AG20443 (cell line): ENCODE results near the gene SLC19A1.
"Not testable (repeated sequence)": the region's sequence is repeated elsewhere in the genome, so short reads cannot be mapped to it uniquely, and the experiment has no call there.

ENCODE experiments used
- DNase-seq: peaks from one replicate; pipeline ENCODE4 v3.0.0; 2012; ENCODE audit warnings: low spot score, mixed read lengths

The SLC19A1 gene

DNA sequence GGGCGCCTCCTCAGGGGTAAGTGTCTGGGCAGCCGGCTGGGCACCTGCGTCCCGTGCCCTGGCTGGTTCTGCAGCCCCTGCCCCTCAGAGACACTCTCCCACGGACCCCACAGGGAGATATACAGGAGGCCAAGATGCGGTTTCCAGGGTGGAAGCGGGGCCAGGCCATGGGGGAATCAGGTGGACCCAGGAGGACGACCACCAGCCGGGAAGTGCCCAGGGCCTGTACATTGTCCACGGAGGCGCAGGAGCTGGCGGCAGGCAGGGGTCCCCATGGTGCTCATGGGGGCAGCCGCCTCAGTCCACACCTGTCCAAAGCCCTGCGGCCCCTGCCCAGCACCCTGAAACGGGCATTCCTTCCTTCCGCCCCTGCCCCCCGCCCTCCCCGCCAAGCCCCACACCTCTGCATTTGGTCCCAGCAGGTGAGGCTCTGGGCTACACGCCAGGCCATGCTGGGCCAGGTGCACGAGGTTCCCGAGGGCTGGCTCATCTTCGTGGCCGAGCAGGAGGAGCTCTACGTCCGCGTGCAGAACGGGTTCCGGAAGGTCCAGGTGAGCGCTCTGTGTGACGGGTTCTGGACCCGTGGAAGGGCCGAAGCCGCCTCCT, 36.7 kb downstream of the SLC19A1 start:
- DNase-seq, result no peak

GRCh38 chr21:45504516-45505415, 37.5 kb downstream of the SLC19A1 start:
- DNase-seq, result no peak

- no peak for DNase-seq
These were observed 38.2 kb downstream of the SLC19A1 start for GRCh38 chr21:45504021-45504515.

GRCh38 chr21:45503226-45503625, 39.0 kb downstream of the SLC19A1 start:
- DNase-seq, result not testable (repeated sequence)

DNA sequence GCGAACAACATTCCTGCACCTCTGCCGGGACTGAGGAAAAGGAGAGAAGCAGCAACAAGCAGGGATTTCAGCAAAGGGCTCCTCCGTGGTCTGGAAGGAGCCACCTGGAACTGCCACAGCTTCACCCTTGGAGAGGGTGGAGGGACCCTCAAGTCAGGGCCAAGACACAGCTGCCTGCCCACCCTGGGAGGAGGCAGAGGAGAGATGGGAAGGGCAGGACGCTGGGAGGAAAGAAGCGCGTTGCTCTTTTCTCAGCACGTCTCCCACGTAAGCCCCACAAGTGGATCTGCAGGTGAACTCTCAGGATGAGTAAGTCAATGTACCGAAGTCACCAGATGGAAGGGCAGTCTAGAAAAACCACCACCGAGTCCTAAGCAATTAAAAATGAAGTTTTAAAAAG, 39.6 kb downstream of the SLC19A1 start:
- DNase-seq, result no peak

DNA sequence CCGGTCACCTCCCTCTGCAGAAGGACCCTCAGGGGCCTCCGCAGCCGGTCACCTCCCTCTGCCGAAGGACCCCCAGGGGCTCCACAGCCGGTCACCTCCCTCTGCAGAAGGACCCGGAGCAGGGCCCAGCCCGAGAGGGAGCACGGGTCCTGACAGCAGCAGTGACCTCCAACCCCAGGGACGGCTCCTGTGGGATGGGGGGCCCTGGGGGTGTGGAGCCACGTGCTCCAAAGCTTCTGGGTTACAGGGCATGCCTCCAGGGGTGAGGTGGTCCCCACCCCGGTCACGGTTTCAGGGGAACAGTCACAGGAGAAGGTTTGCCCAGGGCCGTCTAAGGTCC, 40.3 kb downstream of the SLC19A1 start:
- DNase-seq, result no peak

DNA sequence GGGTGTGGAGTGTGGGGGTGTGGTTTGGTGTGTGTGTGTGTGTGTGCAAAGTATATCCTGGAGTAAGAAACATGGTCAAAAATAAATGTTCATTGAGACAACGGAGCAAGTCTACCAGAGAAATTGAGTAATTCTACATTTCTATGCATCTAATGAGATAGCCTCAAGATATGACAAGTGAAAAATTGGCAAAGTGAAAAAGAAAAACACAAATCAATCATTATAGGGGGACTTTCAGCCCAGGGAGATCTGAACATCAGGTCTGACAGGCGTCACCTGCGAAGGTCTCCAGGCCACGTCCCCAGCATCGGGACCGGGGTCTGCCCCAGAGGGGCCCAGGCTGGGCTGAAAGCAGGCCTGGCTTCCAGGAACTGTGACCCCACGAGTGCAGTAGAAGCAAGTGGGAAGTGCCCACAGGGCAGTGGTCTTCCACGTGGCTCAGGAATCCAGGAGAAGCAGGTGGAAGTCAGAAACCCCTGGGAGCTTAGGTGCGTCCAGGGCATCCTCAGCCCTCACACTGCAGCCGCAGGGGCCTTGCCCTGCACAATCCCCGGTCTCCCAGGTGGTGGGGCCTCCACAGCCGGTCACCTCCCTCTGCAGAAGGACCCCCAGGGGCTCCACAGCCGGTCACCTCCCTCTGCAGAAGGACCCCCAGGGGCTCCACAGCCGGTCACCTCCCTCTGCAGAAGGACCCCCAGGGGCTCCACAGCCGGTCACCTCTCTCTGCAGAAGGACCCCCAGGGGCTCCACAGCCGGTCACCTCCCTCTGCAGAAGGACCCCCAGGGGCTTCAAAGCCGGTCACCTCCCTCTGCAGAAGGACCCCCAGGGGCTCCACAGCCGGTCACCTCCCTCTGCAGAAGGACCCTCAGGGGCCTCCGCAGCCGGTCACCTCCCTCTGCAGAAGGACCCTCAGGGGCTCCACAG, 40.9 kb downstream of the SLC19A1 start:
- not testable (repeated sequence) for DNase-seq

GRCh38 chr21:45499970-45500577, 42.2 kb downstream of the SLC19A1 start:
- no peak for DNase-seq

DNA sequence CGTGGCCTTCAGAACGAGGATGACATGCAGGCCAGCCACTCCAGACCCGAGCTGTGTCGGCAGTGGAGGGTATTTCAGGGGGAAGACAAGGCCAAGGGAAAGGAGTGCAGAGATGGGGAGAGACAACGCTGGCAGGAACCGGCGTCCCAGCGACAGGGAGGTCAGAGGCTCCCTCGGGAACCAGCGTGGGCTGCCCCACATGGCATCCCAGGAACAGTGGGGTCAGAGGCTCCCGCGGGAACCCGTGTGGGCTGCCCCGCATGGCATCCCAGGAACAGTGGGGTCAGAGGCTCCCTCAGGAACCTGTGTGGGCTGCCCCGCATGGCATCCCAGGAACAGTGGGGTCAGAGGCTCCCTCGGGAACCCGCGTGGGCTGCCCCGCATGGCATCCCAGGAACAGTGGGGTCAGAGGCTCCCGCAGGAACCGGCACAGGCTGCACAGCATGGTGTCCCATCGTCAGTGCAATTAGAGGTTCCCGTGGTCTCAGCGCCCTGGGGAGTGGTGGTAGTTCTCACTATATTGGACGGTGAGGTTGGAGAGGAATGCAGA, 43.0 kb downstream of the SLC19A1 start:
- no peak for DNase-seq

GRCh38 chr21:45498646-45499000, 43.6 kb downstream of the SLC19A1 start:
- DNase-seq, result no peak

GRCh38 chr21:45497846-45498645, 44.2 kb downstream of the SLC19A1 start:
- DNase-seq, result no peak

GRCh38 chr21:45496968-45497845, 45.0 kb downstream of the SLC19A1 start:
- DNase-seq, result no peak

DNA sequence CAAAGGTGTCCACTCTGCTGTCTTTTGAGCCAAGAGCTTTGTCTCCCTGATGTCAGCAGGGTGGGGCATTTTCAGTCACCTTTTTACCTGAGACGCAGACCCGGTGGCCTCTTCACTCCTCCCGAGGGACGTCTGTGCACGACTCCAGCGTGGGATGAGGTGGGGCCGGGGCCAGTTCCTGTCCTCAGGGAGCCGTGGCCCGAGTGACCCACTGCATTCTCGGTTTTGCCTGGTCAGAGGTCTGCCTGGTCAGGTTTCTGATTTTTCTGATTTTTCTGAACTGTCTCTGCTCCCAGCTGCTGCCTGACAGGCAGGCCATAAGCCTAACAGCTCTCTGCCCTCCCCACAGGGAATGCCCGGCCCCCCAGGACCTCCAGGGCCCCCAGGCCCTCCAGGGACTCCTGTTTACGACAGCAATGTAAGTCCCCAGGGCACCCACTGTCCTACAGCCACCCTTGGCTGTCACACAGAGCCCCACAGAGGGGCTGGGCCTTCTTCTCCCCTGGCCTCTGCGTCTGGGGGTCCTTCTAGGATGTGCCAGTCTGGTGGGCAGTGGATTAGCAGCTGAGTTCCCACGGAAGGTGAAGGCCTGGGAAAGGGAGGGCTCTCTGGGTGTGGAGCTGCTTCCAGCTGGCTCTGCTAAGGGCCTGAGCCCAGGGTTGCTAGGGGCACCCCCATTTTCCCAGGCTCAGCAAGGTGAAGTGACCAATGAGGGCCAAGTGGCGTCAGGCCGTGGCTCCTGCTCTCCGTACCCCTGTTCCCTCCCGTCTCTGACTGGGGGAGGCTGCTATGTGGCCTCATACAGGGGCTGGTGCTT, 45.9 kb downstream of the SLC19A1 start:
- DNase-seq, result no peak

DNA sequence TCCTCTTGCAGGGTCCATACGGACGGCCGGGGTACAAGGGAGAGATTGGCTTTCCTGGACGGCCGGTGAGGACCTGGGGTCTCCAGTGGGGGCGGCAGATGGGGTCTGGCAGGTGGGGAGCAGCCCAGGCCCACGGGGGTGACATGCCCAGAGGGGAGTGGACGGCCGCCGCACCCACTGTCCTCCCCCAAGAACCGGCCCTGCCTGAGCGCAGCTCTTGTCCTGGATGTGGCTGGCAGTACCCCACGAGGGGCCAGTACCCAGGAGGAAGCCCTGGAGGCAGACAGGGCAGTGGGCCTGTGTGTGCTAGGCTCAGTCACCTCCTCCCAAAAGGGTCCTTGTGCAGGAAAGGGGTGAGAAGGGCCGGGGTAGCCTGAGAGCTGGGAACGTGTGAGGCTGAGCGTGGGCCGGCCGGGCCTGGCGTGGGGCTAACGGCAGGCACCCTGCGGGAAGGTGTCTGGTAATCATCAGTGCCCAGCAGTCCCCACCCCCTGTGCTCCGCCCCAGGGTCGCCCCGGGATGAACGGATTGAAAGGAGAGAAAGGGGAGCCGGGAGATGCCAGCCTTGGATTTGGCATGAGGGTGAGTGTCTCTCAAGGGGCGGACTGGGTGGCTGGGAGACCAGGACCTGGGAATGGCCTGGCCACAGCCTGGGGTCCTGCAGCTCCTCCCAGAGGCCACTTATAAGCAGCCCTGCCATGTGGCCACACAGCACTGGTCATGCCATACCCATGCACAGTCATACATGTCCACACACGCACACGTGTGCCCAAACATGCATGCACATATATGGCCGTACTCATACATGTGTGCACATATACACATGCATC, 47.2 kb downstream of the SLC19A1 start:
- DNase-seq, result no peak

- DNase-seq, result no peak
These were observed 47.9 kb downstream of the SLC19A1 start for GRCh38 chr21:45494135-45494850.

DNA sequence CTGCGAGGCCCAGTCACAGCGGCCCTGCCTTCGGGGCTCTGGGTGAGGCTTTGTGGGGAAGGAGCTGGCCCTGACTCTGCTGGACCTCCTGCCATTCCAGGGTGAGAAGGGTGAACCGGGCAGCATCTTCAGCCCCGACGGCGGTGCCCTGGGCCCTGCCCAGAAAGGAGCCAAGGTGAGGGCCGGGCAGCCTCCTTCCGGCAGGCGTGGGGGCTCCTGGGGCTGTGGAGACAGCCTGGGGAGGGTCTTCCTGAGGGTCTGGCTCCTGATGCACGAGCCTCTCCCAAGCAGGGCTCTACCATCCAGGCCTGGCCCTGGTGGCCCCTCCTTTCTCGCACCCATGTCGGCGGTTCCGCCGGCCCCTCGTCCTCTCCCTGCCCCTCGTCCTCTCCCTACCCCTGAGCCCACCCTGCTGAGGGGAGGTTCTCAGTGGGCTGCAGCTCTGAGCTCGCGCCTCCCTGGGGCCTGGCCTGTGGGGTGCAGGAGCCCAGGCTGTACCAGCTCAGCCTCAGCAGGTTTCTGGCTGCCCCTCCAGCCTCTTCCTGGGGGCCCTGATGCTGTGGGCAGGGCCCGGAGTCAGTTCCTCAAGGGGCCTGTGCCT, 48.7 kb downstream of the SLC19A1 start:
- no peak for DNase-seq

- DNase-seq, result no peak
These were observed 49.5 kb downstream of the SLC19A1 start for GRCh38 chr21:45492765-45493164.
